Thyroid gland (tissue), 4 donors: ENCODE results near the gene WNT8B.

Experiments
- POLR2A ChIP-seq, 2 donors: fragments of 450-650 bp; IDR thresholded peaks; one replicate each; pipeline ENCODE4 v1.6.1; 2017; ENCODE audit warnings: antibody characterized with exemption in 2 of 2, mild to moderate bottlenecking in 2 of 2, moderate library complexity in 1 of 2
- TF ChIP-seq, protein P1 (sequence below), 6 experiments: fragments of 200-600 bp in 3 of 6; fragments of 450-650 bp in 3 of 6; sonication (generic) in 3 of 6; IDR thresholded peaks; one replicate each; pipeline ENCODE4 v1.5.1; 2016 to 2019; ENCODE audit warnings: antibody characterized with exemption in 6 of 6, mild to moderate bottlenecking in 2 of 6, inconsistent platforms in 1 of 6, moderate library complexity in 1 of 6

DNA sequence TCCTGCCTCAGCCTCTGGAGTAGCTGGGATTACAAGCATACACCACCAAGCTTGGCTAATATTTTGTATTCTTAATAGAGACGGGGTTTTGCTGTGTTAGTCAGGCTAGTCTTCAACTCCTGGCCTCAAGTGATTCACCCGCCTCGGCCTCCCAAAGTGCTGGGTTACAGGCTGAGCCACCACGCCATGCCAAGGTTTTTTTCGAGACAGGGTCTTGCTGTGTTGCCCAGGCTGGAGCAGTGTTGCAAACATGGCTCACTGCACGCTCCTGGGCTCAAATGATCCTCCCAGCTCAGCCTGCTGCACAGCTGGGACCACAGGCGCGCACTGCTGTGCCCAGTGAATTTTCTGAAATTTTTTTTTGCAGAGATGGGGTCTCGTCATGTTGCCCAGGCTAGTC is 60.1 kb downstream of the WNT8B start:
- TF ChIP-seq, protein P1, sequence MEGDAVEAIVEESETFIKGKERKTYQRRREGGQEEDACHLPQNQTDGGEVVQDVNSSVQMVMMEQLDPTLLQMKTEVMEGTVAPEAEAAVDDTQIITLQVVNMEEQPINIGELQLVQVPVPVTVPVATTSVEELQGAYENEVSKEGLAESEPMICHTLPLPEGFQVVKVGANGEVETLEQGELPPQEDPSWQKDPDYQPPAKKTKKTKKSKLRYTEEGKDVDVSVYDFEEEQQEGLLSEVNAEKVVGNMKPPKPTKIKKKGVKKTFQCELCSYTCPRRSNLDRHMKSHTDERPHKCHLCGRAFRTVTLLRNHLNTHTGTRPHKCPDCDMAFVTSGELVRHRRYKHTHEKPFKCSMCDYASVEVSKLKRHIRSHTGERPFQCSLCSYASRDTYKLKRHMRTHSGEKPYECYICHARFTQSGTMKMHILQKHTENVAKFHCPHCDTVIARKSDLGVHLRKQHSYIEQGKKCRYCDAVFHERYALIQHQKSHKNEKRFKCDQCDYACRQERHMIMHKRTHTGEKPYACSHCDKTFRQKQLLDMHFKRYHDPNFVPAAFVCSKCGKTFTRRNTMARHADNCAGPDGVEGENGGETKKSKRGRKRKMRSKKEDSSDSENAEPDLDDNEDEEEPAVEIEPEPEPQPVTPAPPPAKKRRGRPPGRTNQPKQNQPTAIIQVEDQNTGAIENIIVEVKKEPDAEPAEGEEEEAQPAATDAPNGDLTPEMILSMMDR (IDR thresholded peaks at IDR 0.05): no peak
- TF ChIP-seq POLR2A (IDR thresholded peaks at IDR 0.05): no peak
